Mesothelial cell of epicardium (in vitro differentiated cells): ENCODE measurements around the gene HSF2BP. TPM values are rescaled to one million over a fixed set of nuclear protein-coding genes. Genes with fewer than 3 reads are reported as not detected.

ENCODE experiments used
- DNase-seq, 2 experiments: peaks; one replicate each; pipeline ENCODE4 v3.0.0; 2021; ENCODE audit warnings: low spot score in 2 of 2; ENCODE audit not compliant: unreplicated experiment in 2 of 2
- H3K27ac Mint-ChIP-seq: 2 replicates; pipeline ENCODE4 v1.8.0; 2021; ENCODE audit warnings: mixed read lengths
- H3K27me3 Mint-ChIP-seq: 2 replicates; pipeline ENCODE4 v1.8.0; 2021; ENCODE audit warnings: low read depth, mixed read lengths
- H3K36me3 Mint-ChIP-seq: 2 replicates; pipeline ENCODE4 v1.8.0; 2021; ENCODE audit warnings: mixed read lengths
- H3K4me1 Mint-ChIP-seq: 2 replicates; pipeline ENCODE4 v1.8.0; 2021; ENCODE audit warnings: mixed read lengths
- H3K4me3 Mint-ChIP-seq: 2 replicates; pipeline ENCODE4 v1.8.0; 2021; ENCODE audit warnings: mild to moderate bottlenecking, moderate library complexity, mixed read lengths
- H3K9me3 Mint-ChIP-seq: 2 replicates; pipeline ENCODE4 v1.8.0; 2021; ENCODE audit warnings: mixed read lengths
- CTCF ChIP-seq: fragments of 200-600 bp; sonication (generic); IDR thresholded peaks from one replicate; pipeline ENCODE4 v1.5.0; 2021; ENCODE audit warnings: antibody characterized with exemption; ENCODE audit not compliant: unreplicated experiment
- total RNA-seq: library from RNA; stranded (reverse); gene quantifications from 3 replicates; pipeline ENCODE4 v1.2.1, GENCODE V29; 2021

The HSF2BP gene
- total RNA-seq, 1 donor from 2014 or later: 5.1 TPM

GRCh38 chr21:43631411-43632107 lies 27.7 kb downstream of the HSF2BP start:
- peaks cover 19% of the 10 kb centered on the region for H3K9me3 Mint-ChIP-seq
- no peak for TF ChIP-seq CTCF
- DNase-seq: no peak
- H3K36me3 Mint-ChIP-seq: peaks cover 27% of the 10 kb centered on the region
- H3K4me3 Mint-ChIP-seq: no peak overlapping the region
- no peak overlapping the region for H3K27ac Mint-ChIP-seq
- peaks cover under 1% of the 10 kb centered on the region for H3K4me1 Mint-ChIP-seq
- no peaks in the 10 kb centered on the region for H3K27me3 Mint-ChIP-seq

DNA sequence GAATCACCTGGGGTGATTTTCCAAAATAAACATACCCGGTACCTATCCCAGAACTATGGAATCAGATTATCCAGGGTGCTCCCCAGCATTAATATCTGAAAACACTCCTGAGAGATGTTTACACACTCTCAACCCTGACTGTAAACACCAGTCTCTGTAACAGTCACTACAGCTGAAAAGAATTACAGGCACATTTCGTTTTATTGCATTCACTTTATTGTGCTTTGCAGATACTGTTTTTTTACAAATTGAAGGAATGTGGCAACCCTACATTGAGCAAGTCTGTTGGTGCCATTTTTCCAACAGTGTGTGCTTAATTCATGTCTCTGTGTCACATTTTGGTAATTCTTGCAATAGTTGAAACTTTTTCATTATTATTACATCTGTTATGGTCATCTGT lies 31.8 kb downstream of the HSF2BP start:
- DNase-seq: no peak
- TF ChIP-seq CTCF: no peak
- H3K36me3 Mint-ChIP-seq: peaks cover 29% of the 10 kb centered on the region
- no peaks in the 10 kb centered on the region for H3K27me3 Mint-ChIP-seq
- H3K27ac Mint-ChIP-seq: no peak overlapping the region
- H3K4me3 Mint-ChIP-seq: no peak overlapping the region
- H3K4me1 Mint-ChIP-seq: peaks cover 19% of the 10 kb centered on the region
- H3K9me3 Mint-ChIP-seq: peaks cover 19% of the 10 kb centered on the region

DNA sequence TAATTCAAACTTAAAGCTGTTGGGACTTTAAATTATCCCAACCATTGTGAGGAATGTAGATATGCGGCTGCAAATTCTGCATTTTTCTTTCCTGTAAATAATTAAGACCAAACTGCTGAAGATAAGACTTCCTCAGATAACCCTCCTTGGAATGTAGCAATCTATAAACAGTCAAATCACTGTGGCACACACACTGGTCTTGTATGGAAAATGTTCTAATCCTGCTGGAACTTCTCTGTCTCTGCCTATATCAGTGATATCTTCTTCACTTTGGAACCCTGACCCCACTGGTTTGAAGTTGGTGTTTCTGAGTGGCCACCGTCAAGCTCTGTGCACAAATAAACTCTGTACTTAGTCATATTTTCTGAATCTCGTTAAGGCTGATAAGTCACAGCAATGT lies 32.9 kb downstream of the HSF2BP start:
- Mint-ChIP-seq H3K9me3 (peaks cover 19% of the 10 kb centered on the region), H3K4me3 (no peak overlapping the region), H3K27me3 (no peaks in the 10 kb centered on the region), H3K27ac (no peak overlapping the region), H3K36me3 (peaks cover 29% of the 10 kb centered on the region), H3K4me1 (peaks cover 19% of the 10 kb centered on the region)
- no peak for DNase-seq
- no peak for TF ChIP-seq CTCF

- Mint-ChIP-seq H3K36me3 (peaks cover 37% of the 10 kb centered on the region), H3K4me1 (peaks cover 19% of the 10 kb centered on the region), H3K4me3 (no peak overlapping the region), H3K27ac (no peak overlapping the region), H3K9me3 (peaks cover 26% of the 10 kb centered on the region), H3K27me3 (no peaks in the 10 kb centered on the region)
- no peak for DNase-seq
- TF ChIP-seq CTCF: no peak
Measured at GRCh38 chr21:43624339-43624738, 34.9 kb downstream of the HSF2BP start.

- H3K36me3 Mint-ChIP-seq: peaks cover 32% of the 10 kb centered on the region
- no peak for TF ChIP-seq CTCF
- H3K27ac Mint-ChIP-seq: no peak overlapping the region
- peaks cover 19% of the 10 kb centered on the region for H3K4me1 Mint-ChIP-seq
- peaks cover 20% of the 10 kb centered on the region for H3K9me3 Mint-ChIP-seq
- no peak for DNase-seq
- no peak overlapping the region for H3K4me3 Mint-ChIP-seq
- H3K27me3 Mint-ChIP-seq: no peaks in the 10 kb centered on the region
Measured at GRCh38 chr21:43623588-43623987, 35.7 kb downstream of the HSF2BP start.
